ENCODE measurements around the gene OBSL1. TPM values are rescaled to one million over a fixed set of nuclear protein-coding genes. Genes with fewer than 3 reads are reported as not detected.
A peak's percentile ranks its signal among the peaks of the same experiment; 100 is the strongest.

OBSL1 gene
- total RNA-seq, 1 experiment from 2014 or later, result not detected

DNA sequence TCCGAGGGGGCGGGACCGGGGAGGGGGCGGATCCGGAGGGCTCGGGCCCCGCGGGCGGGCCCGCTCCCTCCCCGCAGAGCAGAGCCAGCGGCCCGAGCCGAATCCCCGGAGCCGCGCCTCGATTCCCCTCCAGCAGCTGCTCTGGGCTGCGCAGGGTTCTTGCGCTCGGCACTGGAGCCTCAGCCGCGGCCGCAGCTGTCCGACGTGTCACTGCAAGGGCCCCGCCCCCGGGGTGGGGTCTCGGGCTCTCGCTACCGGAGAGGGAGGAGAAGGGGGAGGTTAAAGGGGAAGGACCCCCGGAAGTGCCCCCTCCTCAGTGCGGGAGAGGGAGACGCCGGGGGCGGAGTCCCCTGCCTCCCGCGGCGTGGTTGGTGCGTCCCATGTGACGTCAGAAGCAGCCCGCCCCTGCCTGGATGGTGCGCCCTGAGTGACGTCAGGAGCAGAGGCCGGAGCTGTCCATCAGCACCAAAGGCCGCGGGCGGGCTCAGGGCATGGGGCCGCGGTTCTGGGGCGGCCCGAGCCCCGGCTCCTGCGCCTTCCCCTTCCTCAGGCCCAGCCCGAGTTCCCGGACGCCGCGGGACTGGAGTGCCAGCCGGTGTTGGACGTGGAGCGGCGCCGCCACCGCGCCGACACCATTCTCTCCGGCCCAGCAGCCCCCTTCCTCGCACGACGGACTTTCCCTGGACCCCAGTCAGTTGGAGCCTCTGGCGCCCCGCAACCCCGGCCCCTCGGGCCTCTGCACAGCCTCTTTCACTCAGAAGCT, 27.6 kb downstream of the OBSL1 start, which contains the start of the genes CHPF and TMEM198:
CHPF (minus strand) TSS at position 214 of the 763 bp plus-strand sequence. CDS start 271 bp downstream, outside the sequence.
TMEM198 (plus strand) TSS at position 433 of the 763 bp plus-strand sequence. CDS start 700 bp downstream, outside the sequence.
- Histone ChIP-seq H3K27ac (ENCODE audit: low read length) (peak within 1 kb of the TSS; percentile 60), H3K27me3 (ENCODE audit: low read length) (no peaks in the 10 kb centered on the region), H3K4me1 (ENCODE audit: low read length) (peaks cover 23% of the 10 kb centered on the region), H3K79me2 (ENCODE audit: low read length) (peaks cover 9% of the 10 kb centered on the region), H4K20me1 (ENCODE audit: insufficient read depth, low read depth, low read length) (peaks cover 10% of the 10 kb centered on the region), H3K9ac (ENCODE audit: low read length) (peak within 1 kb of the TSS; percentile 93), H3K9me3 (ENCODE audit: low read length) (no peaks in the 10 kb centered on the region), H3K9me2 (replicated peaks; ENCODE audit: insufficient read depth, low read length) (no peaks in the 10 kb centered on the region), H3K4me2 (ENCODE audit: low read depth, low read length, poor library complexity, severe bottlenecking) (peak within 1 kb of the TSS; percentile 98), H3K4me3 (ENCODE audit: low read length) (peak within 1 kb of the TSS; percentile 99), H2AFZ (ENCODE audit: low read length) (peak within 1 kb of the TSS; percentile 69; the same call in 1 of the 2 replicates), H3K36me3 (ENCODE audit: insufficient read depth, low read length) (peaks cover 9% of the 10 kb centered on the region; the same call in 1 of the 2 replicates)
- peak; percentile 99 for DNase-seq

DNA sequence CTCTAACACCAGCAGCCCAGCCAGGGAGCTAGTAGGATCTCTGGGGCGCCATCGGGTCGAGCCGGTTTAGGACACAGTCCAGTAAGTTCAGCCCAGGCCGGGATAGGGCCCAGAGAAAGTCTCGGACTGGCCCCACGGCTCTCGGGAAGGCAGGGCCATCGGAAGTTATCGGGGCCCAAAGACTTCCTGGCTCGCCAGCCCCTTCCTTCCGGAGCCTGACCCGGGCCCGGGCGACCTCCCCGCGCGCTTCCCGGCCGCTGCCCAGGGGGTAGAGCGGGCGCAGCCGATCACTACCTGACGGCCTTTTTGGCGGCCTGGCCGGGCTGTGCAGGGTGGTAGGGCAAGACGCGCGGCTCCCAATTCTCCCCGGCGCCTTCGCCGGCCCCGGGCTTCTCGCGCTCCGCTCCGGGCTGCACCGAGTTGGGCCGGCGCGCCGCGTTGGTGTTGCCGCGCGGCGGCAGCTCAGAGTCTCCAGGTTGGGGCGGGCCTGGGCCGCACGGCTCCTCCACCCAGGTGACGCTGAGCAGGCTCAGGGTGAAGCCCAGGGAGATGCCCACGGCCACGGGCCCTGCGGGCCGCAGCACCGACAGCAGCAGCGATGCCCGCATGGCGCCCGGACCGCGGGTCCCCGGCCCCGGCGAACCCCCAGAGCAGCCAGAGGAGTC, 28.3 kb downstream of the OBSL1 start:
- Histone ChIP-seq H3K4me2 (ENCODE audit: low read depth, low read length, poor library complexity, severe bottlenecking) (peak overlapping the region; percentile 98), H3K4me3 (ENCODE audit: low read length) (peak overlapping the region; percentile 99), H3K9ac (ENCODE audit: low read length) (peak overlapping the region; percentile 93), H3K9me3 (ENCODE audit: low read length) (no peaks in the 10 kb centered on the region), H3K27me3 (ENCODE audit: low read length) (no peaks in the 10 kb centered on the region), H3K36me3 (ENCODE audit: insufficient read depth, low read length) (peaks cover 9% of the 10 kb centered on the region; the same call in 1 of the 2 replicates), H3K79me2 (ENCODE audit: low read length) (peaks cover 9% of the 10 kb centered on the region), H4K20me1 (ENCODE audit: insufficient read depth, low read depth, low read length) (peaks cover 10% of the 10 kb centered on the region), H3K4me1 (ENCODE audit: low read length) (peaks cover 23% of the 10 kb centered on the region), H2AFZ (ENCODE audit: low read length) (peak overlapping the region; percentile 69; the same call in 1 of the 2 replicates), H3K27ac (ENCODE audit: low read length) (peak overlapping the region; percentile 60), H3K9me2 (replicated peaks; ENCODE audit: insufficient read depth, low read length) (no peaks in the 10 kb centered on the region)
- peak; percentile 69 for DNase-seq

DNA sequence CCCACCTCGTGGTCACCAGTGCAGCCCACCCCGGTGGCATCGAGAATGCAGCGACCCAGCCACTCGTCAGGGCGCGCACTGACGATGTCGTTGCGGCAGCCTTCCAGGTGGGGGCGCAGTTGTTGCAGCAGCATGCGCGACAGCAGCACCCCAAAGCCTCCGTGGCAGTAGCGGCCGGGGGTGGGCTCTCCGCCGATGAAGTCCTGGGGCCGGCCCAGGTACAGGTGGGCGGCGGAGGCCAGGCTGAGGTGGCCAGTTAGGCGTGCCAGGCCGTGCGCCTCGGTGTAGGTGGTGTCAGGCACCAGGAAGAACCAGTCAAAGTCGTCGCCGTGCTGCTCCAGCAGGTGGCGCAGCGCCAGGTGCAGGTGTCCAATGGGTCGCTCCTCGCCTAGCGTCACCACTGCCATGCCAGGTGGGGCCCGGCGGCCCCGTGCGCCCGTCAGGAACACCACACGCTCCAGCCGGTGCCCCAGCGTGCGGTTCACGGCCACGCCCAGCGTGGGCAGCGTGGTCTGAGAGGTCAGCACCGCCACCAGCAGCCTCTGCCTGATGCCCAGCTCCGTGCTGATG, 29.6 kb downstream of the OBSL1 start:
- H3K27me3 ChIP-seq (ENCODE audit: low read length), result no peaks in the 10 kb centered on the region

GRCh38 chr2:219540784-219541504, 30.4 kb downstream of the OBSL1 start:
- H2AFZ ChIP-seq (ENCODE audit: low read length), result no peak overlapping the region
- no peak overlapping the region; the same call in 1 of the 2 replicates for H3K4me3 ChIP-seq (ENCODE audit: low read length)

More for the DNA sequence above, 29.6 kb downstream of the OBSL1 start:
- H3K36me3 ChIP-seq (ENCODE audit: insufficient read depth, low read length), result peaks cover 9% of the 10 kb centered on the region; the same call in 1 of the 2 replicates
- peak; percentile 93 for DNase-seq
- peak overlapping the region; percentile 99 for H3K4me3 ChIP-seq (ENCODE audit: low read length)
- H3K9ac ChIP-seq (ENCODE audit: low read length), result peak overlapping the region; percentile 93
- peak overlapping the region; percentile 98 for H3K4me2 ChIP-seq (ENCODE audit: low read depth, low read length, poor library complexity, severe bottlenecking)
- peaks cover 10% of the 10 kb centered on the region for H4K20me1 ChIP-seq (ENCODE audit: insufficient read depth, low read depth, low read length)
- H3K79me2 ChIP-seq (ENCODE audit: low read length), result peaks cover 9% of the 10 kb centered on the region
- peaks cover 23% of the 10 kb centered on the region for H3K4me1 ChIP-seq (ENCODE audit: low read length)
- no peak overlapping the region; the same call in 1 of the 2 replicates for H2AFZ ChIP-seq (ENCODE audit: low read length)
- H3K9me3 ChIP-seq (ENCODE audit: low read length), result no peaks in the 10 kb centered on the region
- H3K9me2 ChIP-seq (replicated peaks; ENCODE audit: insufficient read depth, low read length), result no peaks in the 10 kb centered on the region
- H3K27ac ChIP-seq (ENCODE audit: low read length), result no peak overlapping the region

GRCh38 chr2:219539926-219540678, 31.2 kb downstream of the OBSL1 start:
- H3K9me2 ChIP-seq (replicated peaks; ENCODE audit: insufficient read depth, low read length), result no peaks in the 10 kb centered on the region
- no peaks in the 10 kb centered on the region for H3K9me3 ChIP-seq (ENCODE audit: low read length)
- no peaks in the 10 kb centered on the region for H3K27me3 ChIP-seq (ENCODE audit: low read length)
- peaks cover 23% of the 10 kb centered on the region for H3K4me1 ChIP-seq (ENCODE audit: low read length)
- H3K4me2 ChIP-seq (ENCODE audit: low read depth, low read length, poor library complexity, severe bottlenecking), result no peak overlapping the region
- H2AFZ ChIP-seq (ENCODE audit: low read length), result no peak overlapping the region
- H3K79me2 ChIP-seq (ENCODE audit: low read length), result peaks cover 9% of the 10 kb centered on the region
- no peak for DNase-seq
- H3K27ac ChIP-seq (ENCODE audit: low read length), result no peak overlapping the region
- H3K4me3 ChIP-seq (ENCODE audit: low read length), result no peak overlapping the region
- H4K20me1 ChIP-seq (ENCODE audit: insufficient read depth, low read depth, low read length), result peaks cover 10% of the 10 kb centered on the region
- peaks cover 9% of the 10 kb centered on the region; the same call in 1 of the 2 replicates for H3K36me3 ChIP-seq (ENCODE audit: insufficient read depth, low read length)
- H3K9ac ChIP-seq (ENCODE audit: low read length), result no peak overlapping the region

More at GRCh38 chr2:219540784-219541504, 30.4 kb downstream of the OBSL1 start:
- H4K20me1 ChIP-seq (ENCODE audit: insufficient read depth, low read depth, low read length), result peaks cover 10% of the 10 kb centered on the region
- H3K9me3 ChIP-seq (ENCODE audit: low read length), result no peaks in the 10 kb centered on the region
- H3K9me2 ChIP-seq (replicated peaks; ENCODE audit: insufficient read depth, low read length), result no peaks in the 10 kb centered on the region
- no peak overlapping the region for H3K9ac ChIP-seq (ENCODE audit: low read length)
- DNase-seq, result no peak
- H3K79me2 ChIP-seq (ENCODE audit: low read length), result peaks cover 9% of the 10 kb centered on the region
- no peaks in the 10 kb centered on the region for H3K27me3 ChIP-seq (ENCODE audit: low read length)
- no peak overlapping the region for H3K27ac ChIP-seq (ENCODE audit: low read length)
- H3K36me3 ChIP-seq (ENCODE audit: insufficient read depth, low read length), result peaks cover 9% of the 10 kb centered on the region; the same call in 1 of the 2 replicates
- peak overlapping the region; percentile 98 for H3K4me2 ChIP-seq (ENCODE audit: low read depth, low read length, poor library complexity, severe bottlenecking)
- H3K4me1 ChIP-seq (ENCODE audit: low read length), result peaks cover 23% of the 10 kb centered on the region

- Histone ChIP-seq H3K9ac (ENCODE audit: low read length) (no peak overlapping the region), H3K4me3 (ENCODE audit: low read length) (no peak overlapping the region), H3K27ac (ENCODE audit: low read length) (no peak overlapping the region), H3K9me2 (replicated peaks; ENCODE audit: insufficient read depth, low read length) (no peaks in the 10 kb centered on the region), H3K4me1 (ENCODE audit: low read length) (peaks cover 17% of the 10 kb centered on the region), H3K9me3 (ENCODE audit: low read length) (no peaks in the 10 kb centered on the region), H2AFZ (ENCODE audit: low read length) (no peak overlapping the region), H3K4me2 (ENCODE audit: low read depth, low read length, poor library complexity, severe bottlenecking) (no peak overlapping the region), H4K20me1 (ENCODE audit: insufficient read depth, low read depth, low read length) (peaks cover 7% of the 10 kb centered on the region), H3K36me3 (ENCODE audit: insufficient read depth, low read length) (peaks cover 9% of the 10 kb centered on the region; the same call in 1 of the 2 replicates), H3K79me2 (ENCODE audit: low read length) (peaks cover 9% of the 10 kb centered on the region), H3K27me3 (ENCODE audit: low read length) (no peaks in the 10 kb centered on the region)
- DNase-seq, result no peak
Measured at GRCh38 chr2:219538956-219539788, 32.2 kb downstream of the OBSL1 start.

Data from Karpas-422 (cell line).